Stimulated activated CD4-positive, alpha-beta T cell treated with anti-CD3 and anti-CD28 coated beads, TNF-alpha, amount 100 ng/mL, for 48 hours (primary cell): ENCODE data around the gene CHPT1.
"Not testable (repeated sequence)": the region's sequence is repeated elsewhere in the genome, so short reads cannot be mapped to it uniquely, and the experiment has no call there.

Experiments
- DNase-seq, 3 donors: peaks; one replicate each; pipeline ENCODE4 v3.0.0-alpha.2; 2020; ENCODE audit warnings: low read depth in 3 of 3

The CHPT1 gene

GRCh38 chr12:101697197-101697929 lies at the start of gene CHPT1:
CHPT1 (plus strand) TSS chr12:101697640; CDS start chr12:101697862, 222 bp downstream.
- peak; percentile 19 to 62 (median 24) for DNase-seq

GRCh38 chr12:101647711-101648110 lies 49.7 kb upstream of the CHPT1 start:
- DNase-seq, result no peak

- DNase-seq, result no peak
Measured at GRCh38 chr12:101648195-101648594, 49.2 kb upstream of the CHPT1 start.

GRCh38 chr12:101650346-101651117 lies 46.9 kb upstream of the CHPT1 start:
- DNase-seq, result no peak

- DNase-seq, result no peak
Measured at GRCh38 chr12:101653030-101653429, 44.4 kb upstream of the CHPT1 start.

- DNase-seq, result no peak
Measured at GRCh38 chr12:101653503-101653902, 43.9 kb upstream of the CHPT1 start.

- DNase-seq, result no peak
Measured at GRCh38 chr12:101654442-101654841, 43.0 kb upstream of the CHPT1 start.

GRCh38 chr12:101655393-101655792 lies 42.0 kb upstream of the CHPT1 start:
- no peak for DNase-seq

GRCh38 chr12:101660662-101661061 lies 36.8 kb upstream of the CHPT1 start:
- not testable (repeated sequence) for DNase-seq

GRCh38 chr12:101663298-101663697 lies 34.1 kb upstream of the CHPT1 start:
- DNase-seq, result no peak

- DNase-seq, result no peak
Measured at GRCh38 chr12:101664992-101665391, 32.4 kb upstream of the CHPT1 start.

GRCh38 chr12:101666052-101666728 lies 31.2 kb upstream of the CHPT1 start:
- DNase-seq, result no peak

- DNase-seq, result no peak
Measured at GRCh38 chr12:101667591-101667990, 29.8 kb upstream of the CHPT1 start.

GRCh38 chr12:101670007-101670671 lies 27.3 kb upstream of the CHPT1 start:
- DNase-seq, result peak in 2 of 3 donors; percentile 10 to 12

- DNase-seq, result no peak
Measured at GRCh38 chr12:101671157-101671791, 26.2 kb upstream of the CHPT1 start.

- DNase-seq, result no peak
Measured at GRCh38 chr12:101671833-101672232, 25.6 kb upstream of the CHPT1 start.

GRCh38 chr12:101675555-101675954 lies 21.9 kb upstream of the CHPT1 start:
- no peak for DNase-seq

GRCh38 chr12:101676497-101676896 lies 20.9 kb upstream of the CHPT1 start:
- DNase-seq, result not testable (repeated sequence)

- DNase-seq, result no peak
Measured at GRCh38 chr12:101678081-101678480, 19.4 kb upstream of the CHPT1 start.

- DNase-seq, result no peak
Measured at GRCh38 chr12:101680240-101680639, 17.2 kb upstream of the CHPT1 start.

- no peak for DNase-seq
Measured at GRCh38 chr12:101680647-101681046, 16.8 kb upstream of the CHPT1 start.
